ENCODE results near the gene ATP11B. TPM values are rescaled to one million over a fixed set of nuclear protein-coding genes. Genes with fewer than 3 reads are reported as not detected.

Gene ATP11B
- total and polyA plus RNA-seq, 9 of the 15 experiments (the other 6 are each of a cell fraction or from before 2014, with no cell fraction given), result 11.9 to 68.7 (median 41.8) TPM

GRCh38 chr3:182803596-182803995 is 10.3 kb downstream of the ATP11B start:
- Histone ChIP-seq H3K9me3 (replicated peaks; ENCODE audit: control insufficient read depth, insufficient read depth, low read depth, low read length) (no peaks in the 10 kb centered on the region), H3K4me3 (no peak overlapping the region), H4K20me1 (replicated peaks; ENCODE audit: control insufficient read depth, insufficient read depth, low read length) (no peaks in the 10 kb centered on the region), H3K27ac (ENCODE audit: extremely low read depth, low read depth, low read length) (no peak overlapping the region), H3K4me1 (replicated peaks in 1 of 2; ENCODE audit: control insufficient read depth in 2 of 2, insufficient read depth in 2 of 2, low read length in 2 of 2) (peaks cover 3 to 21% of the 10 kb centered on the region in 2 experiments; a peak in 3 of 5 replicates), H3K27me3 (ENCODE audit: control insufficient read depth in 2 of 2, insufficient read depth in 2 of 2, low read length in 2 of 2) (no peaks in the 10 kb centered on the region), H3K79me2 (ENCODE audit: control insufficient read depth, insufficient read depth, low read length) (peaks cover 99% of the 10 kb centered on the region), H3K4me2 (ENCODE audit: insufficient read depth, low read length) (no peak overlapping the region), H3K36me3 (ENCODE audit: control insufficient read depth, insufficient read depth, low read length) (peaks cover 4% of the 10 kb centered on the region; the same call in 1 of the 3 replicates), H2AFZ (ENCODE audit: low read depth, low read length) (no peak overlapping the region), H3K9ac (ENCODE audit: insufficient read depth in 1 of 2, low read depth in 2 of 2, low read length in 2 of 2) (no peak overlapping the region), H3K9me1 (ENCODE audit: control insufficient read depth, insufficient read depth, low read length) (no peaks in the 10 kb centered on the region)
- intact Hi-C loops (cut with micrococcal nuclease) (loop anchor here (5.0 kb wide), 1 partner anchor 1816 kb away; the partner anchor contains the start of gene DNAJC19), in situ Hi-C loops (cut with MboI) (no loop called here)
- ATAC-seq (0 out of 3 replicates have a peak, but pooled peaks have one; percentile 16), DNase-seq (ENCODE audit: extremely low read depth in 1 of 4, low spot score in 3 of 4) (no peak), FAIRE-seq (no peak)
- no TSS peak for BruUV-seq (replicated peaks)
- ChIA-PET POLR2A (interaction anchor here (0.7 to 1.0 kb wide), 2 partner anchors 10 to 17 kb away, joined by 3 to 4 read pairs; no protein-coding TSS in a partner anchor), CTCF (ENCODE audit: low intra/inter-chr PET ratio) (no interaction called here)
- TF ChIP-seq SMAD4 (CRISPR knock-in tag; conservative IDR thresholded peaks at IDR 0.05) (no peak), PRDM10 (IDR thresholded peaks at IDR 0.05; ENCODE audit: partially characterized antibody) (no peak)
- WGBS (ENCODE audit: insufficient coverage, low coverage, missing lambda C conversion rate), result 67% methylated on average over 4 of the region's 4 CpGs
